ENCODE measurements around the gene ACTL7B.

DNA sequence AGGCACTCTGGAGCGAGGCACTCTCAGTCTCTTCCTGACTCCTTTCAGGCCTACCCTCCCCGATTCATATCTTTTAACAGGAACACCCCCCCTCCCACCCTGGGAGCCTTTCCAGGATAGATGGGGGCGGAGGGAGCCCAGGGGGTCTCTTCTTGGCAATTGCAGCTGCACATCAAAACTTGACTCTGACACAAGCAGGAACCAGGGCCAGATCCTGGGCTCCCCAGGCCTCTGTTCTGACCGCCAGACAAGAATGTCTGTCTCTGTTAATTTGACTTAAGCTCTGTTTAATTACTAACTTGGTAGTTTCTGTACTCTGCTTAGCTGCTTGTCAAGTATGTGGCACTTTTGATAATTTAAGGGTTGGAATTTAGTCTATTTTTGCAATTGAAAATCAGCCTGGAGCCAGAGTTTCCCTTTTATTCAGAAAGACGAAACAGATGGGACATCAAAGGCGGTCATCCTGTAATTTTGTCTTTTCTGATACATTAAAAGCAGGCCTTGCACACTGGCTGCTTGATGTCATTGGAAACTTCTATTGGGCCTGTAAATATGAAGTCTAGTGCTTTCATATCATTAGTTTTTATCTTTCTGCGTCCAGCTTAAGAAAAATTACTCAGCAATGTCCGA is 43.3 kb downstream of the ACTL7B start:
- TF ChIP-seq, protein P1, sequence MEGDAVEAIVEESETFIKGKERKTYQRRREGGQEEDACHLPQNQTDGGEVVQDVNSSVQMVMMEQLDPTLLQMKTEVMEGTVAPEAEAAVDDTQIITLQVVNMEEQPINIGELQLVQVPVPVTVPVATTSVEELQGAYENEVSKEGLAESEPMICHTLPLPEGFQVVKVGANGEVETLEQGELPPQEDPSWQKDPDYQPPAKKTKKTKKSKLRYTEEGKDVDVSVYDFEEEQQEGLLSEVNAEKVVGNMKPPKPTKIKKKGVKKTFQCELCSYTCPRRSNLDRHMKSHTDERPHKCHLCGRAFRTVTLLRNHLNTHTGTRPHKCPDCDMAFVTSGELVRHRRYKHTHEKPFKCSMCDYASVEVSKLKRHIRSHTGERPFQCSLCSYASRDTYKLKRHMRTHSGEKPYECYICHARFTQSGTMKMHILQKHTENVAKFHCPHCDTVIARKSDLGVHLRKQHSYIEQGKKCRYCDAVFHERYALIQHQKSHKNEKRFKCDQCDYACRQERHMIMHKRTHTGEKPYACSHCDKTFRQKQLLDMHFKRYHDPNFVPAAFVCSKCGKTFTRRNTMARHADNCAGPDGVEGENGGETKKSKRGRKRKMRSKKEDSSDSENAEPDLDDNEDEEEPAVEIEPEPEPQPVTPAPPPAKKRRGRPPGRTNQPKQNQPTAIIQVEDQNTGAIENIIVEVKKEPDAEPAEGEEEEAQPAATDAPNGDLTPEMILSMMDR (IDR thresholded peaks at IDR 0.05): no peak
- TF ChIP-seq POLR2A (IDR thresholded peaks at IDR 0.05): no peak
